Small intestine (tissue), 7 donors: ENCODE data around the gene P3H1. TPM values are rescaled to one million over a fixed set of nuclear protein-coding genes. Genes with fewer than 3 reads are reported as not detected.

Experiments used
- DNase-seq, 2 donors: peaks; one replicate each; pipeline versions ENCODE4 v3.0.0 to v3.0.0-alpha.2; 2013
- FAIRE-seq: peaks from 2 replicates; lab custom pipeline; 2012; peaks lifted over from hg19 to GRCh38; lab: Jason Lieb, UNC
- H3K27ac ChIP-seq, 3 donors: one replicate each; pipeline ENCODE4 v1.5.1; 2013; ENCODE audit warnings: low read length in 2 of 3, mild to moderate bottlenecking in 2 of 3, control low read depth in 1 of 3, inconsistent platforms in 1 of 3, low read depth in 1 of 3, moderate library complexity in 1 of 3
- H3K27me3 ChIP-seq, 3 donors: one replicate each; pipeline ENCODE4 v1.6.1; 2013; ENCODE audit warnings: low read length in 3 of 3, inconsistent platforms in 1 of 3; ENCODE audit not compliant: control insufficient read depth in 3 of 3, insufficient read depth in 3 of 3
- H3K36me3 ChIP-seq, 3 donors: one replicate each; pipeline ENCODE4 v1.6.1; 2013; ENCODE audit warnings: low read length in 3 of 3, inconsistent platforms in 1 of 3, low read depth in 1 of 3, mild to moderate bottlenecking in 1 of 3, moderate library complexity in 1 of 3; ENCODE audit not compliant: control insufficient read depth in 3 of 3, insufficient read depth in 2 of 3
- H3K4me1 ChIP-seq, 3 donors: one replicate each; pipeline ENCODE4 v1.6.1; 2013; ENCODE audit warnings: low read length in 2 of 3, inconsistent platforms in 1 of 3, low read depth in 1 of 3, mild to moderate bottlenecking in 1 of 3, moderate library complexity in 1 of 3; ENCODE audit not compliant: control insufficient read depth in 3 of 3, insufficient read depth in 2 of 3
- H3K4me3 ChIP-seq, 3 donors: one replicate each; pipeline ENCODE4 v1.5.1; 2013; ENCODE audit warnings: low read length in 3 of 3, control low read depth in 1 of 3, inconsistent platforms in 1 of 3, low read depth in 1 of 3, mild to moderate bottlenecking in 1 of 3, moderate library complexity in 1 of 3
- H3K9me3 ChIP-seq, 2 donors: one replicate each; pipeline ENCODE4 v1.6.1; 2013; ENCODE audit warnings: low read depth in 1 of 2, low read length in 1 of 2; ENCODE audit not compliant: control insufficient read depth in 2 of 2, insufficient read depth in 1 of 2
- WGBS, 3 donors: extraction: QIAGEN DNeasy Blood & Tissue Kit; methylation state at CpG; one replicate each; pipeline ENCODE4 v1.1.7; 2013; 5-methylcytosine and 5-hydroxymethylcytosine counted together
- polyA plus RNA-seq, 4 donors: library from polyadenylated mRNA; stranded (reverse) in 3 of 4; unstranded in 1 of 4; fragments of 200-250 nt in 3 of 4; fragments of 120-200 nt in 1 of 4; gene quantifications; one replicate each; pipeline versions ENCODE4 v1.2.1 to v1.2.3, GENCODE V29; 2013
- donor health status: healthy with polysubstance abuse.
- donor health status: control.
- donor health status: control.
- donor health status: Bipolar disorder and iron deficiency.
- donor health status: healthy.

P3H1 gene
- polyA plus RNA-seq, 4 donors: 4.3 to 18.2 (median 11.4) TPM

GRCh38 chr1:42746436-42747105, 20.3 kb downstream of the P3H1 start:
- Histone ChIP-seq H3K27ac (no peak overlapping the region), H3K27me3 (no peaks in the 10 kb centered on the region), H3K4me1 (no peaks in the 10 kb centered on the region), H3K36me3 (peaks cover 0 to 49% (median 0%) of the 10 kb centered on the region in 3 donors), H3K4me3 (no peak overlapping the region), H3K9me3 (peaks cover 0 to under 1% of the 10 kb centered on the region in 2 donors)
- WGBS, 3 donors: 89 to 93% (median 90%) methylated on average over 12 of the region's 12 CpGs
- DNase-seq (no peak), FAIRE-seq (no peak)

- FAIRE-seq (no peak), DNase-seq (no peak)
- Histone ChIP-seq H3K27ac (no peak overlapping the region), H3K4me3 (no peak overlapping the region), H3K9me3 (no peaks in the 10 kb centered on the region), H3K27me3 (no peaks in the 10 kb centered on the region), H3K4me1 (peaks cover 0 to under 1% (median 0%) of the 10 kb centered on the region in 3 donors), H3K36me3 (peaks cover 0 to 49% (median 0%) of the 10 kb centered on the region in 3 donors)
- WGBS, 3 donors: 79 to 86% (median 79%) methylated on average over 8 of the region's 8 CpGs
Observed at GRCh38 chr1:42745851-42746250, 21.0 kb downstream of the P3H1 start.

- no peak for FAIRE-seq
- no peaks in the 10 kb centered on the region for H3K27me3 ChIP-seq
Observed at GRCh38 chr1:42744148-42744413, 22.7 kb downstream of the P3H1 start.

GRCh38 chr1:42743317-42744147, 23.3 kb downstream of the P3H1 start:
- no peak overlapping the region for H3K27ac ChIP-seq

More at GRCh38 chr1:42744148-42744413, 22.7 kb downstream of the P3H1 start:
- DNase-seq: no peak
- Histone ChIP-seq H3K9me3 (no peaks in the 10 kb centered on the region), H3K4me3 (no peak overlapping the region), H3K27ac (no peak overlapping the region), H3K4me1 (peaks cover 0 to 13% (median 0%) of the 10 kb centered on the region in 3 donors), H3K36me3 (peaks cover 0 to 38% (median 0%) of the 10 kb centered on the region in 3 donors)
- 81 to 91% (median 87%) methylated on average over 9 of the region's 9 CpGs for WGBS, 3 donors

GRCh38 chr1:42742617-42743316, 24.1 kb downstream of the P3H1 start:
- no peaks in the 10 kb centered on the region for H3K27me3 ChIP-seq
- H3K27ac ChIP-seq: no peak overlapping the region
- no peaks in the 10 kb centered on the region for H3K9me3 ChIP-seq
- WGBS, 3 donors: 90 to 92% (median 90%) methylated on average over 9 of the region's 9 CpGs
- peaks cover 0 to 13% (median 0%) of the 10 kb centered on the region in 3 donors for H3K4me1 ChIP-seq
- DNase-seq (no peak), FAIRE-seq (no peak)
- H3K36me3 ChIP-seq: peaks cover 0 to 25% (median 0%) of the 10 kb centered on the region in 3 donors
- H3K4me3 ChIP-seq: no peak overlapping the region

More at GRCh38 chr1:42743317-42744147, 23.3 kb downstream of the P3H1 start:
- 78 to 82% (median 78%) methylated on average over 21 of the region's 21 CpGs for WGBS, 3 donors
- FAIRE-seq: no peak
- Histone ChIP-seq H3K9me3 (no peaks in the 10 kb centered on the region), H3K4me3 (no peak overlapping the region), H3K36me3 (peaks cover 0 to 32% (median 0%) of the 10 kb centered on the region in 3 donors), H3K27me3 (no peaks in the 10 kb centered on the region), H3K4me1 (peaks cover 0 to 13% (median 0%) of the 10 kb centered on the region in 3 donors)
- no peak for DNase-seq

- no peaks in the 10 kb centered on the region for H3K27me3 ChIP-seq
- no peaks in the 10 kb centered on the region for H3K9me3 ChIP-seq
- peaks cover 0 to 13% (median 0%) of the 10 kb centered on the region in 3 donors for H3K4me1 ChIP-seq
- FAIRE-seq: no peak
- WGBS, 3 donors: 87 to 89% (median 87%) methylated on average over 8 of the region's 8 CpGs
- H3K27ac ChIP-seq: no peak overlapping the region
- DNase-seq: no peak
- H3K4me3 ChIP-seq: no peak overlapping the region
- peaks cover 0 to 19% (median 0%) of the 10 kb centered on the region in 3 donors for H3K36me3 ChIP-seq
Observed at GRCh38 chr1:42742141-42742540, 24.7 kb downstream of the P3H1 start.

GRCh38 chr1:42741706-42742105, 25.1 kb downstream of the P3H1 start:
- peaks cover 0 to 15% (median 0%) of the 10 kb centered on the region in 3 donors for H3K36me3 ChIP-seq
- no peaks in the 10 kb centered on the region for H3K27me3 ChIP-seq
- FAIRE-seq (no peak), DNase-seq (no peak)
- peaks cover 0 to 13% (median 0%) of the 10 kb centered on the region in 3 donors for H3K4me1 ChIP-seq
- H3K4me3 ChIP-seq: no peak overlapping the region
- WGBS, 3 donors: 87 to 98% (median 95%) methylated on average over 4 of the region's 4 CpGs
- H3K9me3 ChIP-seq: no peaks in the 10 kb centered on the region
- no peak overlapping the region for H3K27ac ChIP-seq
